ENCODE results near the gene PHLDB3.
"Not testable (repeated sequence)": the region's sequence is repeated elsewhere in the genome, so short reads cannot be mapped to it uniquely, and the experiment has no call there.

PHLDB3 gene

GRCh38 chr19:43519436-43520088, 15.0 kb upstream of the PHLDB3 start:
- Histone ChIP-seq H3K4me1 (peaks cover 0 to 2% (median 1%) of the 10 kb centered on the region in 4 donors), H3K9me3 (no peaks in the 10 kb centered on the region), H3K36me3 (peaks cover 0 to 6% (median 0%) of the 10 kb centered on the region in 3 donors), H3K27me3 (no peaks in the 10 kb centered on the region), H3K4me3 (no peak overlapping the region), H3K27ac (no peak overlapping the region)
- TF ChIP-seq, protein P1, sequence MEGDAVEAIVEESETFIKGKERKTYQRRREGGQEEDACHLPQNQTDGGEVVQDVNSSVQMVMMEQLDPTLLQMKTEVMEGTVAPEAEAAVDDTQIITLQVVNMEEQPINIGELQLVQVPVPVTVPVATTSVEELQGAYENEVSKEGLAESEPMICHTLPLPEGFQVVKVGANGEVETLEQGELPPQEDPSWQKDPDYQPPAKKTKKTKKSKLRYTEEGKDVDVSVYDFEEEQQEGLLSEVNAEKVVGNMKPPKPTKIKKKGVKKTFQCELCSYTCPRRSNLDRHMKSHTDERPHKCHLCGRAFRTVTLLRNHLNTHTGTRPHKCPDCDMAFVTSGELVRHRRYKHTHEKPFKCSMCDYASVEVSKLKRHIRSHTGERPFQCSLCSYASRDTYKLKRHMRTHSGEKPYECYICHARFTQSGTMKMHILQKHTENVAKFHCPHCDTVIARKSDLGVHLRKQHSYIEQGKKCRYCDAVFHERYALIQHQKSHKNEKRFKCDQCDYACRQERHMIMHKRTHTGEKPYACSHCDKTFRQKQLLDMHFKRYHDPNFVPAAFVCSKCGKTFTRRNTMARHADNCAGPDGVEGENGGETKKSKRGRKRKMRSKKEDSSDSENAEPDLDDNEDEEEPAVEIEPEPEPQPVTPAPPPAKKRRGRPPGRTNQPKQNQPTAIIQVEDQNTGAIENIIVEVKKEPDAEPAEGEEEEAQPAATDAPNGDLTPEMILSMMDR (IDR thresholded peaks at IDR 0.05): peak; percentile 81 to 89
- intact Hi-C loops (cut with DNase I; ENCODE audit: low total_unique reads): loop anchor here (2.0 kb wide), 1 partner anchor 73 kb away; no protein-coding TSS in a partner anchor
- peak; percentile 64 to 77 for DNase-seq

GRCh38 chr19:43518051-43518450, 13.5 kb upstream of the PHLDB3 start:
- intact Hi-C loops (cut with DNase I; ENCODE audit: low total_unique reads): loop anchor here (2.0 kb wide), 1 partner anchor 71 kb away; no protein-coding TSS in a partner anchor
- Histone ChIP-seq H3K4me1 (no peaks in the 10 kb centered on the region), H3K4me3 (no peak overlapping the region), H3K27me3 (no peaks in the 10 kb centered on the region), H3K9me3 (no peaks in the 10 kb centered on the region), H3K36me3 (peaks cover 0 to 8% (median 0%) of the 10 kb centered on the region in 3 donors), H3K27ac (no peak overlapping the region)
- no peak for DNase-seq
- TF ChIP-seq, protein P1 (IDR thresholded peaks at IDR 0.05): no peak

GRCh38 chr19:43512399-43512798, 7.9 kb upstream of the PHLDB3 start:
- H3K27ac ChIP-seq; H3K27me3 ChIP-seq; H3K4me3 ChIP-seq; H3K9me3 ChIP-seq; DNase-seq; H3K4me1 ChIP-seq; intact Hi-C loops (cut with DNase I; ENCODE audit: low total_unique reads): not testable (repeated sequence)
- H3K36me3 ChIP-seq: peaks cover 0 to 48% (median 28%) of the 10 kb centered on the region in 3 donors

DNA sequence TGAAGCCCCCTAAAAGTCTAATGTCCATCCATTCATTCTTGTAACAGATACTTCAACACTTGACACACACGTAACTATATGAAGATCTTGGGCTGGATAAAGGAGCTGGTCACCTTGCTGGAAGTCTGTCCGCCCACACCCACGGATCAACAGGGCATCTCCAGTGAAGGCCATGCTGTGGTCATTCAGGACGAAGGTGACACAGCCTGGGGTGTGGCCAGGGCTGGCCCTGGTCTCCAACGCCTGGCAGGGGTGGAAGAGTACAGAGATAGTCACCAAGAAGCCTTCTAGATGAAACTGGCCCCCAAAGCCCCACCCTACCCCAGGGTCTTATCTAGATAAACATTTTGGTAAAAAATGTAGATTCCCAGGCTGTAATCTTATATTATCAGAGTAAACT, 6.8 kb upstream of the PHLDB3 start:
- no peaks in the 10 kb centered on the region for H3K4me1 ChIP-seq
- intact Hi-C loops (cut with DNase I; ENCODE audit: low total_unique reads): no loop called here
- TF ChIP-seq, protein P1 (IDR thresholded peaks at IDR 0.05): no peak
- H3K4me3 ChIP-seq: no peak overlapping the region
- H3K36me3 ChIP-seq: peaks cover 0 to 48% (median 28%) of the 10 kb centered on the region in 3 donors
- no peaks in the 10 kb centered on the region for H3K27me3 ChIP-seq
- no peak for DNase-seq
- H3K9me3 ChIP-seq: no peaks in the 10 kb centered on the region
- H3K27ac ChIP-seq: no peak overlapping the region

DNA sequence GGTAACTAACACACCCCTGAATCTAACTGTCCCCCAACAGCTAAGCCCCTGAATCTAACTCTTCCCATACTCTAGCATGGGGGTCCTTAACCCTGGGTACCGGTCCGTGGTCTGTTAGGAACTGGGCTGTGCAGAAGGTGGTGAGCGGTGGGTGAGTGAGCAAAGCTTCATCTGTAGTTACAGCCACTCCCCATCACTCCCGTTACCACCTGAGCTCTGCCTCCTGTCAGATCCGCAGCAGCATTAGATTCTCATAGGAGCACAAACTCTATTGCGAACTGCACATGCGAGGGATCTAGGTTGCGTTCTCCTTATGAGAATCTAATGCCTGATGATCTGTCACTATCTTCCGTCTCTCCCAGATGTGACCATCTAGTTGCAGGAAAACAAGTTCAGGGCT, 6.2 kb upstream of the PHLDB3 start:
- peaks cover 0 to 48% (median 28%) of the 10 kb centered on the region in 3 donors for H3K36me3 ChIP-seq
- intact Hi-C loops (cut with DNase I; ENCODE audit: low total_unique reads): no loop called here
- DNase-seq: no peak
- TF ChIP-seq, protein P1 (IDR thresholded peaks at IDR 0.05): no peak
- H3K9me3 ChIP-seq: no peaks in the 10 kb centered on the region
- H3K4me1 ChIP-seq: no peaks in the 10 kb centered on the region
- H3K27ac ChIP-seq: no peak overlapping the region
- no peaks in the 10 kb centered on the region for H3K27me3 ChIP-seq
- H3K4me3 ChIP-seq: no peak overlapping the region

- no peak overlapping the region for H3K4me3 ChIP-seq
- intact Hi-C loops (cut with DNase I; ENCODE audit: low total_unique reads): no loop called here
- H3K27me3 ChIP-seq: no peaks in the 10 kb centered on the region
- TF ChIP-seq, protein P1 (IDR thresholded peaks at IDR 0.05): no peak
- DNase-seq: no peak
- H3K36me3 ChIP-seq: peaks cover 0 to 40% (median 28%) of the 10 kb centered on the region in 3 donors
- no peak overlapping the region for H3K27ac ChIP-seq
- peaks cover 0 to 13% (median 10%) of the 10 kb centered on the region in 4 donors for H3K4me1 ChIP-seq
- no peaks in the 10 kb centered on the region for H3K9me3 ChIP-seq
Measured at GRCh38 chr19:43507880-43508279, 3.3 kb upstream of the PHLDB3 start.
